GM12891 (cell line): ENCODE results near the gene QPCTL.

Experiments
- POLR2A ChIP-seq: IDR thresholded peaks from 2 replicates; pipeline ENCODE4 v1.6.1; 2011; ENCODE audit warnings: low read depth, low read length, control low read depth
- POLR2AphosphoS5 ChIP-seq: IDR thresholded peaks from 2 replicates; pipeline ENCODE4 v1.6.1; 2011; ENCODE audit warnings: low read depth, low read length, control low read depth
- POU2F2 ChIP-seq: IDR thresholded peaks from 2 replicates; pipeline ENCODE4 v1.6.1; 2011; ENCODE audit warnings: low read depth, mild to moderate bottlenecking, control low read depth, low read length, moderate library complexity
- SPI1 ChIP-seq: IDR thresholded peaks from 2 replicates; pipeline ENCODE4 v1.6.1; 2011; ENCODE audit warnings: low read depth, low read length, control low read depth
- TAF1 ChIP-seq: IDR thresholded peaks from 2 replicates; pipeline ENCODE4 v1.6.1; 2011; ENCODE audit warnings: low read depth, low read length, control low read depth

- TF ChIP-seq POLR2AphosphoS5 (no peak), POLR2A (no peak), TAF1 (no peak), POU2F2 (no peak), SPI1 (no peak)
These were observed 19.6 kb downstream of the QPCTL start for GRCh38 chr19:45711851-45712698.
